ENCODE data around the gene TMEM123.

GRCh38 chr11:102347462-102348370 is 104.8 kb downstream of the TMEM123 start:
- TF ChIP-seq, protein P1, sequence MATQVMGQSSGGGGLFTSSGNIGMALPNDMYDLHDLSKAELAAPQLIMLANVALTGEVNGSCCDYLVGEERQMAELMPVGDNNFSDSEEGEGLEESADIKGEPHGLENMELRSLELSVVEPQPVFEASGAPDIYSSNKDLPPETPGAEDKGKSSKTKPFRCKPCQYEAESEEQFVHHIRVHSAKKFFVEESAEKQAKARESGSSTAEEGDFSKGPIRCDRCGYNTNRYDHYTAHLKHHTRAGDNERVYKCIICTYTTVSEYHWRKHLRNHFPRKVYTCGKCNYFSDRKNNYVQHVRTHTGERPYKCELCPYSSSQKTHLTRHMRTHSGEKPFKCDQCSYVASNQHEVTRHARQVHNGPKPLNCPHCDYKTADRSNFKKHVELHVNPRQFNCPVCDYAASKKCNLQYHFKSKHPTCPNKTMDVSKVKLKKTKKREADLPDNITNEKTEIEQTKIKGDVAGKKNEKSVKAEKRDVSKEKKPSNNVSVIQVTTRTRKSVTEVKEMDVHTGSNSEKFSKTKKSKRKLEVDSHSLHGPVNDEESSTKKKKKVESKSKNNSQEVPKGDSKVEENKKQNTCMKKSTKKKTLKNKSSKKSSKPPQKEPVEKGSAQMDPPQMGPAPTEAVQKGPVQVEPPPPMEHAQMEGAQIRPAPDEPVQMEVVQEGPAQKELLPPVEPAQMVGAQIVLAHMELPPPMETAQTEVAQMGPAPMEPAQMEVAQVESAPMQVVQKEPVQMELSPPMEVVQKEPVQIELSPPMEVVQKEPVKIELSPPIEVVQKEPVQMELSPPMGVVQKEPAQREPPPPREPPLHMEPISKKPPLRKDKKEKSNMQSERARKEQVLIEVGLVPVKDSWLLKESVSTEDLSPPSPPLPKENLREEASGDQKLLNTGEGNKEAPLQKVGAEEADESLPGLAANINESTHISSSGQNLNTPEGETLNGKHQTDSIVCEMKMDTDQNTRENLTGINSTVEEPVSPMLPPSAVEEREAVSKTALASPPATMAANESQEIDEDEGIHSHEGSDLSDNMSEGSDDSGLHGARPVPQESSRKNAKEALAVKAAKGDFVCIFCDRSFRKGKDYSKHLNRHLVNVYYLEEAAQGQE (IDR thresholded peaks at IDR 0.05; ENCODE audit: insufficient read depth in 1 of 2, low read depth in 2 of 2, low read length in 2 of 2): no peak
- TF ChIP-seq TAF1 (IDR thresholded peaks at IDR 0.05; ENCODE audit: borderline replicate concordance, insufficient read depth, low read length) (peak; percentile 3; the same call in 1 of the 2 replicates), POLR2AphosphoS5 (IDR thresholded peaks at IDR 0.05; ENCODE audit: low read depth, low read length) (no peak), SIN3A (IDR thresholded peaks at IDR 0.05; ENCODE audit: borderline replicate concordance, insufficient read depth, low read length) (no peak)
